ENCODE data around the gene DTL.
A peak's percentile ranks its signal among the peaks of the same experiment; 100 is the strongest.
"Not testable (repeated sequence)": the region's sequence is repeated elsewhere in the genome, so short reads cannot be mapped to it uniquely, and the experiment has no call there.

The DTL gene

GRCh38 chr1:212035123-212035834, at the start of gene DTL, which contains the start of gene INTS7:
Gene DTL, plus strand, starts transcription at chr1:212035748. Its CDS starts 143 bp downstream, at chr1:212035891.
Gene INTS7, minus strand, starts transcription at chr1:212035557. Its CDS starts 120 bp downstream, at chr1:212035437.
- H3K36me3 Mint-ChIP-seq, result peaks cover 7% of the 10 kb centered on the region
- peak; percentile 84 for ATAC-seq (ENCODE audit: low read depth)

GRCh38 chr1:211986628-211987254, 48.8 kb upstream of the DTL start:
- DNase-seq (ENCODE audit: low spot score in 2 of 2), result no peak
- no peak overlapping the region for H3K4me3 Mint-ChIP-seq
- H3K36me3 Mint-ChIP-seq, result peaks cover 13% of the 10 kb centered on the region
- H3K9me3 Mint-ChIP-seq, result no peaks in the 10 kb centered on the region
- no peak for ATAC-seq (ENCODE audit: low read depth)
- no peak overlapping the region for H3K27ac Mint-ChIP-seq
- no peaks in the 10 kb centered on the region for H3K27me3 Mint-ChIP-seq
- H3K4me1 Mint-ChIP-seq, result no peaks in the 10 kb centered on the region

More at GRCh38 chr1:212035123-212035834, at the start of gene DTL, which contains the start of gene INTS7:
- H3K27me3 Mint-ChIP-seq, result no peaks in the 10 kb centered on the region
- H3K27ac Mint-ChIP-seq, result peak within 1 kb of the TSS; percentile 91
- DNase-seq (ENCODE audit: low spot score in 2 of 2), result peak; percentile 95 to 97
- H3K4me1 Mint-ChIP-seq, result peaks cover 27% of the 10 kb centered on the region
- H3K4me3 Mint-ChIP-seq, result peak within 1 kb of the TSS; percentile 91
- H3K9me3 Mint-ChIP-seq, result no peaks in the 10 kb centered on the region

GRCh38 chr1:211991695-211992094, 43.9 kb upstream of the DTL start:
- Mint-ChIP-seq H3K27ac (no peak overlapping the region), H3K36me3 (peaks cover 8% of the 10 kb centered on the region), H3K27me3 (no peaks in the 10 kb centered on the region), H3K4me1 (no peaks in the 10 kb centered on the region), H3K9me3 (no peaks in the 10 kb centered on the region), H3K4me3 (no peak overlapping the region)
- ATAC-seq (ENCODE audit: low read depth) (no peak), DNase-seq (ENCODE audit: low spot score in 2 of 2) (no peak)

- DNase-seq (ENCODE audit: low spot score in 2 of 2); H3K4me1 Mint-ChIP-seq; H3K27ac Mint-ChIP-seq; H3K9me3 Mint-ChIP-seq; H3K27me3 Mint-ChIP-seq; H3K4me3 Mint-ChIP-seq; ATAC-seq (ENCODE audit: low read depth): not testable (repeated sequence)
- H3K36me3 Mint-ChIP-seq, result peaks cover 17% of the 10 kb centered on the region
Observed at GRCh38 chr1:211997426-211997825, 38.1 kb upstream of the DTL start.

- no peaks in the 10 kb centered on the region for H3K4me1 Mint-ChIP-seq
- peaks cover 25% of the 10 kb centered on the region for H3K36me3 Mint-ChIP-seq
- H3K4me3 Mint-ChIP-seq, result no peak overlapping the region
- DNase-seq (ENCODE audit: low spot score in 2 of 2) (no peak), ATAC-seq (ENCODE audit: low read depth) (no peak)
- H3K27ac Mint-ChIP-seq, result peak overlapping the region; percentile 3
- no peaks in the 10 kb centered on the region for H3K9me3 Mint-ChIP-seq
- no peaks in the 10 kb centered on the region for H3K27me3 Mint-ChIP-seq
Observed at GRCh38 chr1:212002536-212002935, 33.0 kb upstream of the DTL start.

GRCh38 chr1:212004895-212005608, 30.5 kb upstream of the DTL start:
- no peaks in the 10 kb centered on the region for H3K27me3 Mint-ChIP-seq
- H3K4me1 Mint-ChIP-seq, result no peaks in the 10 kb centered on the region

GRCh38 chr1:212007178-212007577, 28.4 kb upstream of the DTL start:
- peaks cover 2% of the 10 kb centered on the region for H3K4me1 Mint-ChIP-seq
- no peak overlapping the region for H3K4me3 Mint-ChIP-seq
- no peak for ATAC-seq (ENCODE audit: low read depth)
- H3K27ac Mint-ChIP-seq, result no peak overlapping the region
- no peaks in the 10 kb centered on the region for H3K27me3 Mint-ChIP-seq
- peaks cover 22% of the 10 kb centered on the region for H3K36me3 Mint-ChIP-seq
- no peak for DNase-seq (ENCODE audit: low spot score in 2 of 2)
- no peaks in the 10 kb centered on the region for H3K9me3 Mint-ChIP-seq

More at GRCh38 chr1:212004895-212005608, 30.5 kb upstream of the DTL start:
- Mint-ChIP-seq H3K4me3 (no peak overlapping the region), H3K36me3 (peaks cover 25% of the 10 kb centered on the region), H3K9me3 (no peaks in the 10 kb centered on the region), H3K27ac (no peak overlapping the region)
- DNase-seq (ENCODE audit: low spot score in 2 of 2) (no peak), ATAC-seq (ENCODE audit: low read depth) (no peak)

- no peak for DNase-seq (ENCODE audit: low spot score in 2 of 2)
- no peak overlapping the region for H3K4me3 Mint-ChIP-seq
- H3K27ac Mint-ChIP-seq, result no peak overlapping the region
- H3K9me3 Mint-ChIP-seq, result no peaks in the 10 kb centered on the region
- peaks cover 16% of the 10 kb centered on the region for H3K36me3 Mint-ChIP-seq
- no peak for ATAC-seq (ENCODE audit: low read depth)
- H3K4me1 Mint-ChIP-seq, result peaks cover 2% of the 10 kb centered on the region
- H3K27me3 Mint-ChIP-seq, result no peaks in the 10 kb centered on the region
Observed at GRCh38 chr1:212007886-212008285, 27.7 kb upstream of the DTL start.

- no peak overlapping the region for H3K27ac Mint-ChIP-seq
Observed at GRCh38 chr1:212009561-212009960, 26.0 kb upstream of the DTL start.

GRCh38 chr1:212010004-212010403, 25.5 kb upstream of the DTL start:
- no peaks in the 10 kb centered on the region for H3K9me3 Mint-ChIP-seq
- ATAC-seq (ENCODE audit: low read depth) (no peak), DNase-seq (ENCODE audit: low spot score in 2 of 2) (no peak)
- peaks cover 2% of the 10 kb centered on the region for H3K4me1 Mint-ChIP-seq
- no peaks in the 10 kb centered on the region for H3K27me3 Mint-ChIP-seq
- H3K36me3 Mint-ChIP-seq, result peaks cover 12% of the 10 kb centered on the region
- H3K27ac Mint-ChIP-seq, result no peak overlapping the region
- H3K4me3 Mint-ChIP-seq, result no peak overlapping the region

More at GRCh38 chr1:212009561-212009960, 26.0 kb upstream of the DTL start:
- ATAC-seq (ENCODE audit: low read depth) (no peak), DNase-seq (ENCODE audit: low spot score in 2 of 2) (no peak)
- Mint-ChIP-seq H3K4me1 (peaks cover 2% of the 10 kb centered on the region), H3K4me3 (no peak overlapping the region), H3K27me3 (no peaks in the 10 kb centered on the region), H3K36me3 (peaks cover 12% of the 10 kb centered on the region), H3K9me3 (no peaks in the 10 kb centered on the region)

GRCh38 chr1:212012034-212012740, 23.4 kb upstream of the DTL start:
- no peaks in the 10 kb centered on the region for H3K9me3 Mint-ChIP-seq

GRCh38 chr1:212013672-212014071, 21.9 kb upstream of the DTL start:
- Mint-ChIP-seq H3K27ac (no peak overlapping the region), H3K9me3 (no peaks in the 10 kb centered on the region), H3K4me1 (peaks cover 2% of the 10 kb centered on the region), H3K27me3 (no peaks in the 10 kb centered on the region), H3K4me3 (no peak overlapping the region), H3K36me3 (peaks cover 3% of the 10 kb centered on the region)
- DNase-seq (ENCODE audit: low spot score in 2 of 2) (no peak), ATAC-seq (ENCODE audit: low read depth) (no peak)

More at GRCh38 chr1:212012034-212012740, 23.4 kb upstream of the DTL start:
- peaks cover 7% of the 10 kb centered on the region for H3K36me3 Mint-ChIP-seq
- ATAC-seq (ENCODE audit: low read depth), result peak; percentile 98
- no peak overlapping the region for H3K27ac Mint-ChIP-seq
- H3K4me1 Mint-ChIP-seq, result peaks cover 2% of the 10 kb centered on the region
- DNase-seq (ENCODE audit: low spot score in 2 of 2), result peak; percentile 47 to 52
- H3K27me3 Mint-ChIP-seq, result no peaks in the 10 kb centered on the region
- no peak overlapping the region for H3K4me3 Mint-ChIP-seq

- Mint-ChIP-seq H3K27me3 (no peaks in the 10 kb centered on the region), H3K36me3 (peaks cover 16% of the 10 kb centered on the region), H3K4me1 (peaks cover 2% of the 10 kb centered on the region), H3K9me3 (peaks cover 2% of the 10 kb centered on the region), H3K27ac (no peak overlapping the region), H3K4me3 (no peak overlapping the region)
- DNase-seq (ENCODE audit: low spot score in 2 of 2) (no peak), ATAC-seq (ENCODE audit: low read depth) (no peak)
Observed at GRCh38 chr1:212020975-212021374, 14.6 kb upstream of the DTL start.
